GM20000 (cell line): Measurements from ENCODE around the gene LRRFIP1.

Source experiments
- DNase-seq: peaks from one replicate; pipeline ENCODE4 v3.0.0; 2012; ENCODE audit warnings: low spot score
- CTCF ChIP-seq: IDR thresholded peaks from 2 replicates; pipeline ENCODE4 v1.5.1; 2012; ENCODE audit warnings: mild to moderate bottlenecking, control low read depth; ENCODE audit errors: extremely low read depth, missing control alignments

LRRFIP1 gene

GRCh38 chr2:237640493-237640998 is 13.2 kb downstream of the LRRFIP1 start:
- no peak for DNase-seq
- no peak for TF ChIP-seq CTCF

GRCh38 chr2:237642038-237642734 is 14.8 kb downstream of the LRRFIP1 start:
- DNase-seq, result no peak
- no peak for TF ChIP-seq CTCF

- no peak for TF ChIP-seq CTCF
These were observed 15.7 kb downstream of the LRRFIP1 start for GRCh38 chr2:237643066-237643465.

GRCh38 chr2:237643582-237644380 is 16.4 kb downstream of the LRRFIP1 start:
- no peak for TF ChIP-seq CTCF
- DNase-seq, result no peak

More at GRCh38 chr2:237643066-237643465, 15.7 kb downstream of the LRRFIP1 start:
- DNase-seq, result no peak

GRCh38 chr2:237644381-237644703 is 17.0 kb downstream of the LRRFIP1 start:
- DNase-seq, result no peak
- TF ChIP-seq CTCF, result no peak

GRCh38 chr2:237645261-237645660 is 17.9 kb downstream of the LRRFIP1 start:
- no peak for DNase-seq
- TF ChIP-seq CTCF, result no peak
